ENCODE data around the gene ZC2HC1C.

- TF ChIP-seq CTCF (IDR thresholded peaks at IDR 0.05) (no peak), POLR2A (IDR thresholded peaks at IDR 0.05) (no peak), POLR2AphosphoS5 (IDR thresholded peaks at IDR 0.05) (no peak), EP300 (IDR thresholded peaks at IDR 0.05) (no peak)
Observed at GRCh38 chr14:75051556-75051899, 17.9 kb upstream of the ZC2HC1C start.
